Activated T-helper 1 cell treated with anti-CD3 and anti-CD28 coated beads, Interleukin-2, amount 50 U/mL, for 16 hours (primary cell): Measurements from ENCODE around the gene GXYLT2.
"Not testable (repeated sequence)": the region's sequence is repeated elsewhere in the genome, so short reads cannot be mapped to it uniquely, and the experiment has no call there.

ENCODE experiments used
- DNase-seq, 2 donors: peaks; one replicate each; pipeline ENCODE4 v3.0.0-alpha.2; 2020; ENCODE audit warnings: low read depth in 1 of 2, low spot score in 1 of 2

The GXYLT2 gene

DNA sequence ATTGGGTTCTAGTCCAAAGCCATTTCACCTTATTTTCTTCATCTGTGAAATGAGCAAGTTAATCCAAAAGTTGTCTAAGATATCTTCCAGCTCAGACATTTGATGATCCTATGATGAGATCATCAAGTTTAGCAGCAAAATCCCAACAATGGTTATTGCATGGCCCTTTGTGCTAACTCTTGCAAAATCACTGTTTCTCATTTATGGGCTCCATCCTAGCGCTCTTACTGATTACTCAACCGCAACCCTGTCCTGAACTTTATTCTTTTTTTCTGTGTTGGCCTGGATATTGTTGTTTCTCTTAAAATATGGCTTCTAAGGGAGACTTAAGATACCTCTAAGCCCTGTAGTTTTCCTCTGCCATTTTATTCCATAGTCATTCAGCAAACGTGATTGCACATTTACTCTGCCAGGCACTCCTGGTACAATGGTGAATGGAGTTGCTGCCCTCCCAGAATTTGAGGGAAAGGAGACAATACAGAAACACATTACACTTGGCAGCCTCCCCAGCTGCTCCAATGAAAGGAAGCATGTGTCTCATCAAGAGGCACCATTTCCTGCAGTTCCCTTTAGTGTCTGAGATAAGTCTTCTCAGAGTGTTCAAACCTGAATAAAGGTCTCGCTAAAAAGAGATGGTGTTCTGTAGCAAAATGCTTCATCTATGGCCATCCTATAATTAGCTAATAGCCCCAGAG, 4.4 kb downstream of the GXYLT2 start:
- no peak for DNase-seq

DNA sequence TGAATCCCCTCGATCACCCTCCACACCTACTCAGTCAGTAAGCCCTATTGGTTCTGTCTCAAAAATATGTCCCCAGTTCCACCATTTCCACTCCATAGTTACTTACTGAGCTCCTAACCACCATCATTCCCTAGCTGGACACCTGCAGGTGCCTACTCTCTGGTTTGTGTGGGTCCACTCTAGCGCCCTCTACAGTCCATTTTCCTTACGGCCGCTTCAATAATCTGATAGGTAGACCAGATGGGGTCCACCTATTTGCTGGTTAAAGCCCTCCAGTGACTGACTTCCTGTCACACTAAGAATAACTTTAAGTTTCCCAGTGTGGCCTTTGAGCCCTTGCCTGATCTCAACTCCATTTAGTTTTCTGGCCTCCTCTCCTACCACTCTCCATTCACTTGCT, 5.0 kb downstream of the GXYLT2 start:
- no peak for DNase-seq

DNA sequence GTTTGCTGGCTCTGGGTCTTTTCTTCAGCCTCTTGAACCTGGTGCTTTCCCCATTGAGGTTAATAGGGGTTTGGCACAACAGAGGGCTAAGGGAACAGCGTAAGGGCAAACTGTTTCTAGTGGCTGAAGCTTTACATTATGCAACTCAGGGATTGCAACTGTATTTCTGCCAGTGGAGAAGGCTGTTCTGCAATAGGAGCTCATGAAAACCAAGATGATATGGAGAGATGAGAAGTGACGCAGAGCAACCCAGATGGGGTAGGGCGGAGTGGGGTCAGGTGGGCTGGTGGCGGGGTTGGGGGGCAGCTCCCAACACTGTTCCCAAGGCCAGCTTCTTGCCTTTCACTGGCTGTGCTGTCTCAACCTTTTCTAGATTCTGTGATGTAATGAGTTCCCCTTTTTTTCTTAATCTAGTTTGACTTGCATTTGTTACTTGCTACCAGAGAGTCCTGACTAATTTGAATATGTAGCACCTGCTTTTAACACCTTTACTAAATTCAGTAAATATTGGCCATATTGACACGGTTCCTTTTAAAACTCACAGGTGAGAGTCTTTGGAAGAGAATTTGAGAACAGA, 7.2 kb downstream of the GXYLT2 start:
- no peak for DNase-seq

DNA sequence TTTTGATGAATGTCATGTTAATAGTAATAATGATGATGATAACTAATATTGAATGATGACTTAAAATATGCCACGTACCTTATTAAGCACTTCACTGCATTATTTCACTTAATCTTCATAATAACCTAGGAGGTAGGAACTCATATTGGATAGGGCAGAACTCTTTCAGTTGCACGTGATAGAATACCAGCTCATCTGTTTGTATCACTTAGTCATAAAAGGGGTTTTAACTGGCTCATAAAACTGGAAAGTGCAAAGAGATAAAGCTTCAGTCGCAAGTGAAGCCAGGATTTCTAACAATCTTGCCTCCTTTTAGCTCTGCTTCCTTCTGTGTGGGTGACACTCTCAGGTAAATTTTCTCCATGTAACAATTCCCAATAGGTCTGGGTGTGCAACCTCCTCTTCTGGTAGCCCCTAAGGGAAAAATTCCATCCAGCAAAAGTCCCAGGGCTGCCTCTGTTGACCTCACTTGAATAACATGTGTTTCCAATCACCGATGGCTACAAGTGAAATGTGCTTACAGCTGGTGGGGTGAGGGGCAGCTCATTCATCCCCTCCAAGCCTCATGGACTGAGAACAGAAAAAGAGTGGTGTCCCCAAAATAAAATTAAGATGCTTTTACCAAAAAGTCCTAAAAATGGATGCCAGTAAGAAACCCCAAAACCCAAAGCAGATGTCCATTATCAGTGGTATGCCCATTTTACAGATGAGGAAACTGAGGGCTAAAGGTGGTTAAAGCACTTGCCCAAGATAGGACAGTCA, 9.3 kb downstream of the GXYLT2 start:
- DNase-seq, result no peak

DNA sequence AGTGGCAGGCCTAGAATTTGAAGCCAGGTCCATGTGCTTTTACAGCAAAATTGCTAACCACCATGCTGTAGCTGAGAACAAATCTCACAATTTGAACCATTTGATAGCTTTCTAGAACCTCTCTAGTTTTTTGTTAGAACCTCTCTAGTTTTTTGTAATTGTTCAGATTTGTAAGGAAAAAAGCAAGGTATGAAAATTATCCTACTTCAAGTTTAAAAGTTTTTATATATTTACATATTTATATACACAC, 9.8 kb downstream of the GXYLT2 start:
- no peak for DNase-seq

DNA sequence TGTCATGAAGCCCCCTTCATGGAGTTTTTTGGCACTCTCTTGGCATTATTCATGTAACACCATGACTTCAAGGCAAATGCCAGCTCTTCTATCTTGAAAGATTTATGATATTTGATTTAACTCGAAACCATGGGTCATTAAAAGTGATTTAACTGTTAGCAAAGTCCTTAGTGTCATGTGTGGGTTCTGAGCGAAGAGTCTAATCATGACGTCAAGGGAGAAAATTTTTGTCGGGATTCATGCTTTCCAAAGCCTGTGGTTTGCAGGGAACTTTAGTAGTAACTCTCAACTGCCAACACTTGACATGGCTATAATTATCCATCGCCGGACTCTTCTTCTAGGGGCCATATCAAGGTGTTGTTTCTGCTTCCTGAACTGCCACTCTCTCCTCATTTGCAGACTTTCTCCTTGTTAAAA, 11.5 kb downstream of the GXYLT2 start:
- DNase-seq, result no peak

DNA sequence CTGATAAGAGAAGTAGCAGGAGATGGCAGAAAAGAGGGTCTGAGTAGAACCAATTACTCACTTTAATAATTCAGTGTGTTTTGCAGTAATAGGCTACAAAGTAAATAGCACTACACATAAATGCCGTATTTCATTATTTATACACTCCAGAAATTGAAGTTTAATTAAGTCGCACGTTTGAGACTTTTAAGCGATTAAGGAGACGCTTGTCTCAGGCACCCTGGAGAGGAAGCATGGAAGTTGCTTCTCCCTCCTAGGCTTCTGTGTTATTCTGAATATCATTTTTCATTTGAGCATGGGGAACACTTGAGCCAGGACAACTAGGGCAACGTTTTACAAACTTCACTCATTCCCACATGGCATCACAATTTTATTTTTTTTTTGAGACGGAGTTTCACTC, 12.2 kb downstream of the GXYLT2 start:
- no peak for DNase-seq

DNA sequence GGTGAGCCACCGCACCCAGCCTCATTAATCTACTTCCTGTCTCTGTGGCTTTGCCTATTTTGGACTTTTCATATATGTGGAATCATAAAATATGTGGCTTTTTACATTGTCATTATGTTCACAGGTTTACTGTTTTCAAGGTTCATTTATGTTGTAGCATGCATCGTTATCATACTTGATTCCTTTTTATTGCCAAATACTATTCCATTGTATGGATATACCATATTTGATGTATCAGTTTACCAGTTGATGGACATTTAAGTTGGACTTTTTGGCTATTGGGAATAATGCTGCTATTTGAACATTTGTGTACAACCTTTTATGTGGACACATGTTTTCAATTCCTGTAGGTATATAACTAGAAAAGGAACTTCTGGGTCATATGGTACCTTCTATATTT, 14.0 kb downstream of the GXYLT2 start:
- DNase-seq, result no peak

DNA sequence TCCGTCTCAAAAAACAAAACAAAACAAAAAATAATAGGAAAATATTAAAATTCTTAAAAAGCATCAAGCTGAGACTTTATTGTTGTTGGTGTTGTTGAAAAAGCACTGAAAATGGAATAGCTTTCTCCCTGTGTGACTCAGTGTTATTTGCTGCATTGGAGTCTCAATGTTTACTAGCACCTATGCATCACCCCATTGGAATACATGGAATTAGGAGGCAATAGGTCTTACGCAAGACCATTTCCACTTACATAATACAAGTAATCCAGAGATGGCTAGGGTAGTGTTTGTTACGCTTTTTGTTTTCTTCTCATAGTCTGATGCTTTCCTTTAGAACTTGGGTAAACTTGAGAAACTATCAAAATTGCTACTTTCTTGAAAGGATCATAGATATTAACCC, 15.2 kb downstream of the GXYLT2 start:
- no peak for DNase-seq

DNA sequence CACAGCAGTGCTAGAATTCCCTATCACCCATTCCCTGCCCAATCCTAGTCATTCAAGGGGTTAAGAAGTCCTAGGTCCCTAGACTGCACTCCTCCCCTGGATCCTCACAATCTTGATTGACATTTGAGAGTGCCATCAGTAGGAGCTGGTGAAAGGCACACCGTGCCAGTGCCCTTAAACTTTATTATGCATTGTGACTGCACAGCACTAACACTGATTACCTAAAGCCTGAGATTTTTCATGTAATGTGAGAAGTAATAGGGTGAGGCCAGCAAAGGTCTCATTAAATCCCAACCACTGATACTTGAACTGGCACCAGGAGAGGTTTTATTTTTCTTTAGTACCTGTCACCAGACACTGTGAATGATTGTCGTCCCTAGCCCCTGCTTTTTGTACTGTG, 16.3 kb downstream of the GXYLT2 start:
- no peak for DNase-seq

DNA sequence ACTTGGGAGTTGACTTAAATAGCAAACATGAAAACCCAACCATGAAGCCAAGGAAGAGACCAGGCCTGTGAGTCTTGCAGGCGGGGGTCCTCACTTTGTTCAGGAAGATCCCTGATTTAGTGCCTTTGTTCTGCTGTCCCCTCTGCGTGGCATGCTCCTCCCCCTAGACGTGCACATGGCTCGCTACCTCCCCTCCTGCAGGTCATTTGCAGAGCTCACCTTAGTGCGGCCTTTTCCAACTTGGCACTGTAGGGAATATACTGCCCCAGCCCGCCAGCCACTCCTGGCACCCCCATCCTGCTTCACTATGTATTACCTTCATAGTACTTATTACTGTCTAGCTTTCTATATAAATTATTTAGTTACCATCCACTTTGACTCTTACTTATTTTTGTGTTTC, 18.3 kb downstream of the GXYLT2 start:
- DNase-seq, result no peak

DNA sequence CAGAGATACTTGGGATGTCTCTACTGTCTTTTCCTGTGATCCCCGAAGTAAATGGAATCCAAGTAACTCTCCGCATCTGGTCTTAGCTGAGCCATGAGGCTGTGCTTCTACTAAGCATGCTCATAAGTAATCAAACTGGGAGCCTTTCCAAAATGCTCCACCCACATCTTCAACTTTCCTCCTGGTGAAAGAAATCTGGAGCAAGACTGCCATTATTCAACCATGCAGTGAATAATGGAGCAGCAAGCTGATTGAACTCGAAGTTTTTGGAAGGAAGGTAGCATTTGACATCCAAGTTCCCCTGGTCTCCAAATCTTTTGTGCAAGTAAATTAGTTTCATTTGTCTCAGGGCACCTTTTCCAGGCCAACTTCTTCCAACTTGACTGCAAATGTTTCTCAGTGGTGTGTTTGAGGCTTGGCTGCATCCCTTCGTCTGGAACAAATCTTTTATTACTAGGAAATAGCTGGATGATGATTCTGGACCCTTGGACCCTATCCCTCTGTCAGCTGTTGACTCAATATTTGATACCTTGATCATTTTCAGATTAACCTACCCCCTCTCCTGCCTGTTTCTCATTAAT, 19.4 kb downstream of the GXYLT2 start:
- no peak for DNase-seq

DNA sequence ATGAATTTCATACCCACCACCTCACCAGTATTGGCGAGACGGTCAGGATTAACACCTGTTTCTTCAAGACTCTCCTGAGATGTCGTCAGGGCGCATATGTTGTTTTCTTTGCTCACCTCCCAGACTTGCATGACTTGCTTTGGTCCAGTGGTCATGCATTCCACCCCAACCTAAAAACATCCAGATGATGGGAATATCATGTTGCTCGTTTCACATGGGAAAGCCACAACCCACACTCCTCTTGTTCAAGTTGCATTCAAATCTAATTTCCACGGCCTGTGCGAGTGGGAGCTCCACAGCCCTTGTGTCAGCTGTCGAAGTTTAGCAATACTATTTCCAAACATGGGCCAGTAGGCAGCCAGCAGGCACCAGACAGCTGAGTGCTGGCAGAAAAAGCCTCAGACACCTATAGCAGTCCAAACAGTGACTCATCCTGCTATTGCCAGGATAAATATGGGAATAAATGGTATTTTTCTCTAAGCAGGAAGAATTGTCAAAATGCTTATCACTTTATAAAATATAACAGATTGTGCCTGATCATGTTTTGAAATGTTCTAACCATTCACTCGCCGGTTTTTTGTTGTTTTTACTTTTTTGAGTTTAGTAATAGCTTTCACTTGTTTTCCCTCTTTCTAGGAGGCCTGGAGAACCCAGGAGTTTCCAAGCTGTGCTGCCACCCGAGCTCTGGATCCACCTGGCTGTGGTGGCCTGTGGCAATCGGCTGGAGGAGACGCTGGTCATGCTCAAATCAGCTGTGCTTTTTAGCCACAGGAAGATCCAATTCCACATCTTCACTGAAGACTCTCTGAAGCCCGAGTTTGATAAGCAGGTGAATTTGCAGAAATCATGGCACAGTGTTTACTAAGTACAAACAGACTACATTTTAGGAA, 20.1 kb downstream of the GXYLT2 start:
- no peak for DNase-seq

DNA sequence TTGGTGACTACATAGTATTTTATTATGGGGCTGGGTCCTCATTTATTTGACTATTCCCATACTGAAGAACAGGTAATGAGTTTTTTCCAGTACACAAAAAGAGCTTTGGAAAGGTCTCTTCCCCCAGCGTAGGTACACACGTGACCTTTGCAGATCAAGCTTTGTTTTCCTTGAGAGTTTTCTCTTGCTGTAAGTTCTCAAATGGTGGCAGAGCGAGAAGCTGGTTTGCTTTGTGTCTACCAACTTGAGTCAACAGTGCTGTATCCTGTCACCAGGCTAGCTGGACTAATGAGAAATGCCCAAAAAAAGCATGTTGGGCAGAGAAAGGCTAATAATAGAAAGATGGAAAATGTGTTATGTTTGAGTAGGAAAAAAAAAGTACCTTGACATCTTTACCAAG, 21.7 kb downstream of the GXYLT2 start:
- DNase-seq, result no peak

DNA sequence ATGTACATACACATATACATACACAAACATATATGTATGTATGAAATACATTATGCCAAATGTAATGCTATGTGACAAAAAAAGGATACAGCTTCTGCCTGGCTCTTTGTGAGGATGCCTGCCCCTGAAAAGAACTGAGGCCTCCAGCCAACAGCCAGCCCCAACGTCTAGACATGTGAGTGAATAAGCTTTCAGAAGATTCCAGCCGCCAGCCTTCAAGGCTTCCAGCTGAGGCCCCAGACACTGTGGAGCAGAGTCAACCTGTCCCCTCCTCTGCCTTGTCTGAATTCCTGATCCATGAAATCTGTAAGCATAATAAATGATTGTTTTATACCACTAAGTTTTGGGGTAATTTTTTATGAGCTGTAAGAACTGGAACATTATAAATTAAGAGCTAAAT, 24.7 kb downstream of the GXYLT2 start:
- DNase-seq, result no peak

DNA sequence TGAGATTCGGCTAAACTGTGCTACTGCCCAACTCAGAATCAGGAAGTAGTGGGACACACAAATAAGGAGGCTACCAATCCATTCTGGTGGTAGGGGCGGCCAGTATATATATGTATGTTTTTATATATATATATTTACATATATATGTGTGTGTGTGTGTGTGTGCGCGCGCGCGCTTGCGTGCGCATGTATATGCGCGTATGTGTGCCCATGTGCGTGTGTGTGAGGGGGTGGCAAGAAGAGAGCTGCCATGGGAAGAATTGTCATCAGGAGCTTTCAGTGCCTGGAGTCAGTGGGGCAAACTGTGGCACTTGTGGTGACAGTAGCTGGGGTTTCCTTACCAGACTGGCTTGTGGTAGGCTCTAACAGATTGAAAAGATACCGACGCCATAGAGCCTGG, 26.5 kb downstream of the GXYLT2 start:
- DNase-seq, result no peak

DNA sequence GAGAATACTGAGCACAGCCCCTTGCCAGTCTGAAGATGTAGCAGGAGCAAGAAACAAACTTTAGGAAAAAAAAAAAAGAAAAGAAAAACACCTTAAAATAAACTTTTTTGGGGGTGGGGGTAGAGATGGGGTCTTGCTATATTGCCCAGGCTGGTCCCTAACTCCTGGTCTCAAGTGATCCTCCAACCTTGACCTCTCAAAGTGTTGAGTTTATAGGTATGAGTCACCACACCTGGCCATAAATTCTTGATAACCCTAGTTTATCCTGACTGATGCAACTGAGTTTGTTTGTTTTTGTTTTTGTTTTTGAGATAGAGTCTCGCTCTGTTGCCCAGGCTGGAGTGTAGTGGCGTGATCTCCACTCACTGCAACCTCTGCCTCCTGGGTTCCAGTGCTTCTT, 28.4 kb downstream of the GXYLT2 start:
- no peak for DNase-seq

DNA sequence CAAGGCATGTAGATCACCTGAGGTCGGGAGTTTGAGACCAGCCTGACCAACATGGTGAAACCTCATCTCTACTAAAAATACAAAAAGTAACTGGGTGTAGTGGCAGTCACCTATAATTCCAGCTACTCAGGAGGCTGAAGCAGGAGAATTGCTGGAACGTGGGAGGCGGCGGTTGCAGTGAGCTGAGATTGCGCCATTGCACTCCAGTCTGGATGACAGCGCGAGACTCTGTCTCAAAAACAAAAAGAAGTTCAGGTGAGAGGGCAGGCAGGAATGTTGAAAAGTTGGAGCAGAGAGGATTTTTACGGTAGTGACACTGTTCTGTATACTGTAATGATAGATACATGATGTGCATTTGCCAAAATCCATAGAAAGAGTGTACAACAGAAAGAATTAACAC, 31.7 kb downstream of the GXYLT2 start:
- no peak for DNase-seq

DNA sequence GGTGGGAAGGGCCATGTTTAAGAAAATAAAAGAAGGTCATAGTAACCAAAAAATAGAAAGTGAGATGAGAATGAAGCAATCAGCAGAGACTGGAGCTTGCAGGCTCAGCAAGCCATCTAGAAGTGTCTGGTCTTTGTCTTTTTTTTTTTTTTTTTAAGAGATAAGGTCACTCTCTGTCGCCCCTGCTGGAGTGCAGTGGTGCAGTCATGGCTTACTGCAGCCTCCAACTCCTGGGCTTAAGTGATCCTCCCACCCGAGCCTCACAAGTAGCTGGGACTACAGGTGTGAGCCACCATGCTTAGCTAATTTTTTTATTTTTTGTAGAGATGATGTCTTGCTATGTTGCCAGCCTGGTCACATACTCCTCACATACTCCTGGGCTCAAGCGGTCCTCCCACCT, 36.2 kb downstream of the GXYLT2 start:
- DNase-seq, result no peak

DNA sequence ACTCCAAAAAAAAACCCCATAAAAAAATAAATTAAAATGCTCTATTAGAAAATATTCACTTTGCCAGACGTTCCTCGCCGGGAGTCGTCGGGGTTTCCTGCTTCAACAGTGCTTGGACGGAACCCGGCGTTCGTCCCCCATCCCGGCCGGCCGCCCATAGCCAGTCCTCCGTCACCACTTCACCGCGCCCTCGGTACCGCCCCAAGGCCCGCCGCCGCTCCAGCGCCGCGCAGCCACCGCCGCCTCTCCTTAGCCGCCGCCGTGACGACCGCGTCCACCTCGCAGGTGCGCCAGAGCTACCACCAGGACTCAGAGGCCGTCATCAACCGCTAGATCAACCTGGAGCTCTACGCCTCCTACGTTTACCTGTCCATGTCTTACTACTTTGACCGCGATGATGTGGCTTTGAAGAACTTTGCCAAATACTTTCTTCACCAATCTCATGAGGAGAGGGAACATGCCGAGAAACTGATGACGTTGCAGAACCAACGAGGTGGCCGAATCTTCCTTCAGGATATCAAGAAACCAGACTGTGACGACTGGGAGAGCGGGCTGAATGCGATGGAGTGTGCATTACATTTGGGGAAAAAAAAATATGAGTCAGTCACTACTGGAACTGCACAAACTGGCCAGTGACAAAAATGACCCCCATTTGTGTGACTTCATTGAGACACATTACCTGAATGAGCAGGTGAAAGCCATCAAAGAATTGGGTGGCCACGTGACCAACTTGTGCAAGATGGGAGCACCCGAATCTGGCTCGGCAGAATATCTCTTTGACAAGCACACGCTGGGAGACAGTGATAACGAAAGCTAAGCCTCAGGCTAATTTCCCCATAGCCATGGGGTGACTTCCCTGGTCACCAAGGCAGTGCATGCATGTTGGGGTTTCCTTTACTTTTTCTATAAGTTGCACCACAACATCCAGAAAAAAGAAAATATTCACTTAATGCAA, 41.2 kb downstream of the GXYLT2 start:
- DNase-seq, result not testable (repeated sequence)
